Stimulated activated CD4-positive, alpha-beta T cell treated with anti-CD3 and anti-CD28 coated beads, Interleukin-1b, Interleukin-23, amount 100 ng/mL, for 1 hour (primary cell): ENCODE measurements around the gene TMEM145.
A peak's percentile ranks its signal among the peaks of the same experiment; 100 is the strongest.

Experiments
- DNase-seq, 2 donors: peaks; one replicate each; pipeline ENCODE4 v3.0.0-alpha.2; 2020; ENCODE audit warnings: low read depth in 2 of 2

Gene TMEM145

DNA sequence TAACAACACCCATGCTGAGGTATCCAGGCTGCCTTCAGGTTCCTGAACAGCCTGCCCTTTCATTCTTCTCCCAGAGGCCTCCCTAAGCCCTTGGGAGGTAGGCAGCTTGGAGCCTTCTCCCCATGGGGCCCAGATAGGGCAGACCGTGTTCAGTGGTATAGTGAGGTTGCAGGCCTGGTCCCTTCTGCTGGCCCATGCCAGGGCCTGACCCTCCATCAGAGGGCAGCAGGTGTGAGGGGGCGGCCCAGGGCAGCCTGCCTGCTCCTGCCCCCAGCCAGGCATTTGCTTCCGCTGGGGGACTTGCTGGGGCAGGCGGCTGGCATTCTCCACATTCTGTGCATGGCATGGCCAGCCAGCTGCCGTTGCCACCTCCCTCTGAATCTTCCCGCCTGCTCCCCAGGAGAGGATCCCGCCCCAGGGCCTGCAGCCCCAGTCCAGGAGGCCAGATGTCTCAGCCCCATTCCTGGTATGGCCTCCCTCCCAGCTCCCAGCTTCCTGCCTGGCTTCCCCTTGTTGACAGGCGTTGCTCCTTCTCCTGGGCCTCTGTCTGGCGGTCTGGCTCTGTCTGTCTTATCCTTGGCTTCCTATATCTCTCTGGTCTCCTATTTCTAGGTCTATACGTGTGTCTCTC lies 35.2 kb upstream of the TMEM145 start:
- no peak for DNase-seq

GRCh38 chr19:42278452-42279154 lies 34.5 kb upstream of the TMEM145 start:
- no peak for DNase-seq

- no peak for DNase-seq
Observed at GRCh38 chr19:42279155-42279901, 33.8 kb upstream of the TMEM145 start.

DNA sequence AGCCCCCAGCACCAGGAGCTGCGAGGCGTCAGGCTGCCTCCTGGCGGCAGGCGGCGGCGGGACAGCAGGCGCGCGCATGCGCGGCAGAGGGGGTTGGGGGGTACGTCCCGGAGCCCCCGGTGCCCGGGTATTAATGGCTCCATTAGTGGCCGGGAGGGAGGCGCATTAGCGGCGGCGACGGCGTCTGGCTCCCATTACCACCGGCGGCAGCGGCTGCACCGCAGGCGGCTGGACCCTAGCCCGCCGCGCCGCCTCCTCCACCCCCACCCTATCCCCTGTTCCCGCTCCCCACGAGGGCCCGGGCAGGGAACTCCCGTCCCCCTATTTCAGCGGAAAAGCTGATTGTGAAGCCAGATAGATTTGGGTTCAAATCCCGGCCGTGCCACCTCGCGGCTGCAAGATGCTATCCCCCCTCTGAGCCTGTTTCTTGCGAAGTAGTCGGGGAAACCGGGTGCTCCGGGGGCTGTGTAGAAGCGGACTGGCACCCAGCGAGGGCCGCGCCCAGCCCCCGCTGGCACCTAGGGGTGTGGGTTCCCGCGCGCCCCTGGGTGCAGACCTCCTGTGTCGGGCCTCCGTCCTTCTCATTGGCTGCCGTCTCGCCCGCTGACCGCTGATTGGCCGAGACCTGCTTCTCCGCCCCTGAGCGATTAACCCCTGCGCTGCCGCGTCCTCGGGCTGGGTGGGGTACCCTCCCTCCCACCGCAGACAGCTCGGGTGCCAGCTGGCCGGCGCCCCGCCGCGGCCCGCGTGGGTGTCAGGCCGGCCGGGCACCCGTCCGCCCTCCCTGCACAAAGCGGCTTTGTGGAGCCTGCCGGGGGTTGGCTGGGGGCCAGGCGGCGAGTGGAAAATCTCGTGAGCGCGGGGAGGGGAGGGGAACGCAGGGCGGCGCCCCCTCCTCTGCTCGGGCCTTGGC lies 33.0 kb upstream of the TMEM145 start:
- peak; percentile 63 to 65 for DNase-seq

- DNase-seq, result no peak
Observed at GRCh38 chr19:42280815-42281145, 32.3 kb upstream of the TMEM145 start.

- DNase-seq, result no peak
Observed at GRCh38 chr19:42281146-42281826, 31.8 kb upstream of the TMEM145 start.

DNA sequence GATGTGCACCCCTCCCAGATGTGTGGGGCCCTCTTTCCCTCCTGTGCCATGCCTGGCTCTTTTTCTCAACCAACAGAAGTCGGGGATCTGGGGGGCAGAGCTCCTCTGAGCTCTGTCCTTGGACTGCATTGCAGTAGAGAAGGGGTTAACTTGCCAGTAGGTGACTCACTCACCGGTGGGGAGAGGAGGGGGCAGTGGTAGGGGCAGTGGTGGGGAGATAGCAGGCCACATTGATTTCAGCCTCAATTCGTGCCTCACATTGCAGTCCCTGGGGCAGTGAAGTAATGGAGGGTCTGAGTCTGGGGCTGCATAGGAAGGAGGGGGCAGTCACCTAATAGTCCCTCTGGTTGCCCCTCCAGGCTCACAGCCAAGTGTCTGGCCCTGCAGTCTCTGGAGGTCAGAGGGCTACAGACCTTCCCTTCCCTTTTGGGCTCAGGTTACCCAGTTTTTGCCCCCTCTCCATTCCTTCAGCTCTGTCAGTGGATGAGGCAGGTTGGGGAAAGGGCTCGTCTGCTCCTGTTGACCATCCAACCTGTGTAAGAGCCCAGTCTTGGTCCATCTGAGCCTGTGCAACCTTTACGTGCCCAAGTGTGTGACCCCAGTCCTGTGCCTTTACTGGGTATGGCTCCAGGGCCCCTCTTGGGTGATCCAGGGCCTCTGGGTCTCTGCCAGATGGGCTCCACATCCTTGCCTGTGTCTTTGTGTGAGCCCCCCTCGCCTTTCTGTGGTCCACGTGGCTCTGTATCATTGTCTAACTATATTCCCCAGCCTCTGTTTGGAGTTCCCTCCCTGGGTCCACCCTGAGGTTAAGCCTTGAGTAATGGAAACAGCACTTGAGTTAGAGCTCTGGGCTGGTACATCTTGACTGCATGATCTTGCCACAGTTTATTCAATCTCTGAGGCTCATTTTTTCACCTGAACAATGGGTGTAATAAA lies 31.0 kb upstream of the TMEM145 start:
- DNase-seq, result no peak

- DNase-seq, result no peak
Observed at GRCh38 chr19:42282819-42283187, 30.3 kb upstream of the TMEM145 start.

GRCh38 chr19:42283188-42284065 lies 29.7 kb upstream of the TMEM145 start:
- DNase-seq, result peak; percentile 92 to 96

GRCh38 chr19:42284066-42284501 lies 29.0 kb upstream of the TMEM145 start:
- peak; percentile 65 to 74 for DNase-seq

DNA sequence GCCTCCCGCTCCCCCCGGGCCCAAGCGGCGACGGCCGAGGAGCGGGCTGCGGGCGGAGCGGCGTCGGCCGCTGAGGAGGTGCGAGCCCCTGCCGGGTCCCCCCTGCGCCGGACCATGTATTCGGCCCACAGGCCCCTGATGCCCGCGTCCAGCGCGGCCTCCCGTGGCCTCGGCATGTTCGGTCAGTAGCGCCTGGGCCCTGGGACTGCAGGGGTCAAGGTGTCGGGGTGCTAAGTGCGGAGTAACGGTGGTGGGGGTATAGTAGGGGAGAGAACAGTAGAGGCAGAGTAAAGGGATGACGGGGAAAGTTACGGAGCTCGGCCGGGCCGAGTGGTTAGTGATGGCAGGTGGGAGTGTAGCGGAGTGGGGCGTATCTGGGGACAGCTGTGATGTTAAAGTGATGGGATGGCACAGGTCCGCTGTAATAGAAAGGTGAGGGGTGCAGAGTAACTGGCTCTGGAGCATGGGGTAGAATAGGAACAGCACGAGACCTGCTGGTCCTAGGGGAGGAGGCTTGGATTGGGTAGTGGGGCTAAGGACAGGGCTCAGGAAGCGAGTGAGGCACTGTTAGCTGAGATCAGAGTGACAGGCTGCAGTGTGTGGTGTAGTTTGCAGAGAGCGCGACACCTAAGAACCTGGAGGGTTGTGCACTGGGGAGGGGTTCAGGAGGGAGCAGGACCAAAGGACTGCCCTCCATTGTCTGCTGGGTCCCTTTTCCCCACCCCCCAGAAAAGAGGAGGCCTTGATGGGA lies 28.3 kb upstream of the TMEM145 start:
- no peak for DNase-seq

- no peak for DNase-seq
Observed at GRCh38 chr19:42285541-42285941, 27.6 kb upstream of the TMEM145 start.

DNA sequence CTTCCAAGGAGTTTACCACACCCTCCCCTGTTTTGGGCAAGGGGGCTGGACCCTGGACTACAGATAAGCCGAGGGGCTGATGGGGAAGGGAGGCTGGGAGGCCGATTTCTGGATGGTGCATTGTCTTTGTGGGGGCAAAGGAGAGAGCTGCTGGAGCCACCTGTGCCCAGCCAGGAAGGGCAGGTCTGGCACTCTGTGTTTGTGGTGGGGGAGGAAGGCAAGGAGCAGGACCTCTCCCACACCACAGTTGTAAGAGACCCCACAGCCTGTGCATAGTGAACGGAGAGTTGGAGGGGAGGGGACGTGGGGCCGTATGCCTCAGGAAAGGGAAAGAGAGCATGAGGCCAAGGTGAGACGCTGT lies 27.1 kb upstream of the TMEM145 start:
- no peak for DNase-seq

- no peak for DNase-seq
Observed at GRCh38 chr19:42286349-42287016, 26.6 kb upstream of the TMEM145 start.

DNA sequence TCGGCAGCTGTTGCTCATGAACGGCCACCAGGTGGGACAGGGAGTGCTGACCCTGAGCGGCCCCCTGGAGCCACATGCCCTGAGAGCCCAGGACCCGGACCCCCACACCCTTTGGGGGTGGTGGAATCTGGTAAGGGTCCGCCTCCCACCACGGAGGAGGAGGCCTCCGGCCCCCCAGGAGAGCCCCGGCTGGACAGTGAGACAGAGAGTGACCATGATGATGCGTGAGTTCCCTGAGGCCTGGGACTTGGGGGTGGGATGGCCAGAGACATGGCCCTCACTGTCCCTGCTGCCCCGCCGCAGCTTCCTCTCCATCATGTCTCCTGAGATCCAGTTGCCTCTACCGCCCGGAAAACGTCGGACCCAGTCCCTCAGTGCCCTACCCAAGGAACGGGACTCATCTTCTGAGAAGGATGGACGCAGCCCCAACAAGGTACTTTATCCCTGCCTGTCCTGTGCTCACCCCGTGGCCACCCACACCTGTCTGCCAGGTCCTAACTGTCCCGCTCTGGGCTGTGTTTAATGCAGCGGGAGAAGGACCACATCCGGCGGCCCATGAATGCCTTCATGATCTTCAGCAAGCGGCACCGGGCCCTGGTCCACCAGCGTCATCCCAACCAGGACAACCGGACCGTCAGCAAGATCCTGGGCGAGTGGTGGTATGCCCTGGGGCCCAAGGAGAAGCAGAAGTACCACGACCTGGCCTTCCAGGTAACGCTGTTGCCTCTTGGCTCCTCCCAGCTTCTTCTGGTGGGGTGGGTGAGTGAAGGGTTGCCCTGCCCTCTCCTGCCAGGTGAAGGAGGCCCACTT lies 25.9 kb upstream of the TMEM145 start:
- no peak for DNase-seq

GRCh38 chr19:42287827-42288107 lies 25.3 kb upstream of the TMEM145 start:
- no peak for DNase-seq

DNA sequence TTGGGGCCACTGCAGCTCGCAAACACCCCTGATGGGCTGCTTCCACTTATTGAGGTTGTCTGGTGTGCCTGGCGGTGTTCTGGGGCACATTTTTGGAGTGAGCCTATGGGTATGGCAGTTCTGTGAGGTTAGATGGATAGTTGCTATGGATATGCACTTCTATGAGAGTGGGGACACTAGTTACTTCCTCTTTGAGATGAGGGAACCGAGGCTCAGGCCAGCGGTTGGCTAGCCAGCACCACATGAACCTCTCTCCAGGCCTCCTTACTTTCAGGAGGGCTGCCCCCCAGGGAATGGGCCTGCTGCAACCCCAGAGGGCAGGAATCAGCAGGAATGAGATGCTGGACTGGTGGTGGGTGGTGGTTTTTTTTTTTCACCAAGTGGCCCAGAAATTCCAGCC lies 24.7 kb upstream of the TMEM145 start:
- no peak for DNase-seq
